Fibroblast of the aortic adventitia (primary cell): ENCODE data around the gene IZUMO1. TPM values are rescaled to one million over a fixed set of nuclear protein-coding genes. Genes with fewer than 3 reads are reported as not detected.
"Not testable (repeated sequence)": the region's sequence is repeated elsewhere in the genome, so short reads cannot be mapped to it uniquely, and the experiment has no call there.

Experiments
- DNase-seq: peaks from one replicate; pipeline ENCODE4 v3.0.0-alpha.2; 2010; ENCODE audit warnings: low read depth
- H3K4me3 ChIP-seq: 2 replicates; pipeline ENCODE4 v1.5.1; 2011; ENCODE audit warnings: low read depth, mild to moderate bottlenecking, control low read depth, low read length, moderate library complexity
- CTCF ChIP-seq: IDR thresholded peaks from 2 replicates; pipeline ENCODE4 v1.5.1; 2011; ENCODE audit warnings: mild to moderate bottlenecking, low read length, control low read depth, inconsistent platforms; ENCODE audit not compliant: insufficient read depth
- small RNA-seq: library from RNA; depleted of rRNA; stranded (forward); fragments of <200 nt; gene quantifications from one replicate; pipeline ENCODE3, GENCODE V24; 2012
- total RNA-seq: library from RNA; depleted of rRNA; stranded (reverse); fragments of >200 nt; gene quantifications from 2 replicates; pipeline ENCODE4 v1.2.3, GENCODE V29; 2012; ENCODE audit warnings: low replicate concordance

Gene IZUMO1
- total RNA-seq, 1 donor: not detected

- TF ChIP-seq CTCF: no peak
- DNase-seq: no peak
- H3K4me3 ChIP-seq: no peak overlapping the region
Measured at GRCh38 chr19:48696353-48697010, 50.2 kb downstream of the IZUMO1 start.

- no peak within 1 kb of the TSS for H3K4me3 ChIP-seq
- no peak for DNase-seq
- no peak for TF ChIP-seq CTCF
Measured at GRCh38 chr19:48695743-48696352, 50.9 kb downstream of the IZUMO1 start, which contains the start of gene FUT2. FUT2 (plus strand) TSS chr19:48695971; CDS start chr19:48702957, 6,986 bp downstream.

GRCh38 chr19:48693629-48694028 is 53.1 kb downstream of the IZUMO1 start:
- H3K4me3 ChIP-seq, DNase-seq: not testable (repeated sequence)

Small RNA genes within 50 kb of the gene (small RNA-seq; reads per million reads assigned to genes)
- not detected for gene RNU6-317P

Other genes starting within 250 kb of the IZUMO1 start
- gene LMTK3, start 235.1 kb downstream of the IZUMO1 start, total RNA-seq: not detected in 2 replicates
- gene SULT2B1, start 194.7 kb downstream of the IZUMO1 start, total RNA-seq: not detected in 2 replicates
- gene SPACA4, start 140.2 kb downstream of the IZUMO1 start, total RNA-seq: not detected in 2 replicates
- gene FAM83E, start 131.8 kb downstream of the IZUMO1 start, total RNA-seq: 0.18 TPM in 1 of 2 replicates, not detected in the other
- gene RPL18, start 127.7 kb downstream of the IZUMO1 start, total RNA-seq: 1,782 and 2,036 TPM in 2 replicates
- 10.9 and 16.3 TPM in 2 replicates for gene SPHK2, start 127.4 kb downstream of the IZUMO1 start, total RNA-seq
- gene DBP, start 109.5 kb downstream of the IZUMO1 start, total RNA-seq: 20.9 and 48.8 TPM in 2 replicates
- gene CA11, start 100.7 kb downstream of the IZUMO1 start, total RNA-seq: 2.3 and 14.5 TPM in 2 replicates
- gene NTN5, start 73.9 kb downstream of the IZUMO1 start, total RNA-seq: 0.09 TPM in 1 of 2 replicates, not detected in the other
- not detected in 2 replicates for gene FUT2, start 50.9 kb downstream of the IZUMO1 start, total RNA-seq
- gene MAMSTR, start 27.2 kb downstream of the IZUMO1 start, total RNA-seq: 2.5 and 8.0 TPM in 2 replicates
- gene RASIP1, start 6.3 kb downstream of the IZUMO1 start, total RNA-seq: 0.16 and 0.45 TPM in 2 replicates
- under 0.01 TPM in 1 of 2 replicates, not detected in the other for gene FUT1, start 5.7 kb upstream of the IZUMO1 start, total RNA-seq
- not detected in 2 replicates for gene FGF21, start 8.6 kb upstream of the IZUMO1 start, total RNA-seq
- 9.6 and 30.4 TPM in 2 replicates for gene BCAT2, start 64.1 kb upstream of the IZUMO1 start, total RNA-seq
- gene HSD17B14, start 89.6 kb upstream of the IZUMO1 start, total RNA-seq: 3.6 and 25.5 TPM in 2 replicates
- 28.9 and 44.0 TPM in 2 replicates for gene PLEKHA4, start 121.7 kb upstream of the IZUMO1 start, total RNA-seq
- gene PPP1R15A, start 125.5 kb upstream of the IZUMO1 start, total RNA-seq: 45.8 and 53.6 TPM in 2 replicates
- gene TULP2, start 151.8 kb upstream of the IZUMO1 start, total RNA-seq: 0.54 TPM in 1 of 2 replicates, not detected in the other
- 267 and 932 TPM in 2 replicates for gene NUCB1, start 153.4 kb upstream of the IZUMO1 start, total RNA-seq
- gene DHDH, start 186.8 kb upstream of the IZUMO1 start, total RNA-seq: not detected in 2 replicates
- 15.5 and 45.8 TPM in 2 replicates for gene BAX, start 208.0 kb upstream of the IZUMO1 start, total RNA-seq
- gene FTL, start 218.4 kb upstream of the IZUMO1 start, total RNA-seq: 5,494 and 8,302 TPM in 2 replicates
- 5.5 and 38.6 TPM in 2 replicates for gene GYS1, start 246.4 kb upstream of the IZUMO1 start, total RNA-seq
- gene RUVBL2, start 247.0 kb upstream of the IZUMO1 start, total RNA-seq: 16.3 and 119 TPM in 2 replicates